ENCODE results near the gene PPP1R3G.

PPP1R3G gene

GRCh38 chr6:5084781-5085647, at the start of gene PPP1R3G:
Gene PPP1R3G (plus strand): TSS chr6:5085341. CDS start chr6:5085486, 145 bp downstream.
- H3K4me3 ChIP-seq (ENCODE audit: low read depth, low read length), result peak within 1 kb of the TSS; percentile 59
- TF ChIP-seq CTCF (IDR thresholded peaks at IDR 0.05; ENCODE audit: borderline replicate concordance, insufficient read depth, low read depth, low read length), result no peak

GRCh38 chr6:5036269-5036668, 48.9 kb upstream of the PPP1R3G start:
- H3K4me3 ChIP-seq (ENCODE audit: low read depth, low read length), result no peak overlapping the region
- no peak for TF ChIP-seq CTCF (IDR thresholded peaks at IDR 0.05; ENCODE audit: borderline replicate concordance, insufficient read depth, low read depth, low read length)

- no peak for TF ChIP-seq CTCF (IDR thresholded peaks at IDR 0.05; ENCODE audit: borderline replicate concordance, insufficient read depth, low read depth, low read length)
- H3K4me3 ChIP-seq (ENCODE audit: low read depth, low read length), result no peak overlapping the region
Observed at GRCh38 chr6:5041955-5042354, 43.2 kb upstream of the PPP1R3G start.

- no peak overlapping the region for H3K4me3 ChIP-seq (ENCODE audit: low read depth, low read length)
- TF ChIP-seq CTCF (IDR thresholded peaks at IDR 0.05; ENCODE audit: borderline replicate concordance, insufficient read depth, low read depth, low read length), result no peak
Observed at GRCh38 chr6:5042436-5042835, 42.7 kb upstream of the PPP1R3G start.

GRCh38 chr6:5044866-5045265, 40.3 kb upstream of the PPP1R3G start:
- TF ChIP-seq CTCF (IDR thresholded peaks at IDR 0.05; ENCODE audit: borderline replicate concordance, insufficient read depth, low read depth, low read length), result no peak

GRCh38 chr6:5045416-5045815, 39.7 kb upstream of the PPP1R3G start:
- TF ChIP-seq CTCF (IDR thresholded peaks at IDR 0.05; ENCODE audit: borderline replicate concordance, insufficient read depth, low read depth, low read length), result no peak

More at GRCh38 chr6:5044866-5045265, 40.3 kb upstream of the PPP1R3G start:
- no peak overlapping the region for H3K4me3 ChIP-seq (ENCODE audit: low read depth, low read length)

GRCh38 chr6:5046430-5046829, 38.7 kb upstream of the PPP1R3G start:
- no peak overlapping the region for H3K4me3 ChIP-seq (ENCODE audit: low read depth, low read length)
- no peak for TF ChIP-seq CTCF (IDR thresholded peaks at IDR 0.05; ENCODE audit: borderline replicate concordance, insufficient read depth, low read depth, low read length)

More at GRCh38 chr6:5045416-5045815, 39.7 kb upstream of the PPP1R3G start:
- H3K4me3 ChIP-seq (ENCODE audit: low read depth, low read length), result no peak overlapping the region
